HG03521 (cell line): ENCODE data around the gene ACTR2.
"Not testable (repeated sequence)": the region's sequence is repeated elsewhere in the genome, so short reads cannot be mapped to it uniquely, and the experiment has no call there.

Experiments used
- ATAC-seq: cut with Tn5 transposase; IDR thresholded peaks from one replicate; pipeline ENCODE4 v1.9.1; 2021; ENCODE audit warnings: mild to moderate bottlenecking, moderate library complexity; ENCODE audit not compliant: unreplicated experiment

Gene ACTR2

GRCh38 chr2:65311049-65311448, 83.4 kb downstream of the ACTR2 start:
- no peak for ATAC-seq

GRCh38 chr2:65311596-65311995, 84.0 kb downstream of the ACTR2 start:
- no peak for ATAC-seq

GRCh38 chr2:65313126-65313953, 85.7 kb downstream of the ACTR2 start:
- no peak for ATAC-seq

- ATAC-seq = no peak
Observed at GRCh38 chr2:65313954-65314256, 86.3 kb downstream of the ACTR2 start.

- no peak for ATAC-seq
Observed at GRCh38 chr2:65314801-65315441, 87.3 kb downstream of the ACTR2 start.

GRCh38 chr2:65316072-65316471, 88.4 kb downstream of the ACTR2 start:
- no peak for ATAC-seq

- not testable (repeated sequence) for ATAC-seq
Observed at GRCh38 chr2:65317351-65317750, 89.7 kb downstream of the ACTR2 start.

GRCh38 chr2:65317841-65318240, 90.2 kb downstream of the ACTR2 start:
- ATAC-seq = no peak

GRCh38 chr2:65319072-65319673, 91.5 kb downstream of the ACTR2 start:
- no peak for ATAC-seq

GRCh38 chr2:65319674-65320041, 92.0 kb downstream of the ACTR2 start:
- ATAC-seq = no peak

GRCh38 chr2:65320042-65320725, 92.6 kb downstream of the ACTR2 start:
- ATAC-seq = peak; percentile 60
